DND-41 (cell line): ENCODE measurements around the gene ITSN1.

Source experiments
- EZH2 ChIP-seq: IDR thresholded peaks from 3 replicates; pipeline ENCODE4 v1.6.1; 2012; ENCODE audit warnings: borderline replicate concordance, low read depth, mild to moderate bottlenecking, moderate library complexity, low read length, inconsistent platforms; ENCODE audit not compliant: severe bottlenecking
- TF ChIP-seq, protein P1 (sequence below): IDR thresholded peaks from 2 replicates; pipeline ENCODE4 v1.5.1; 2012; ENCODE audit warnings: borderline replicate concordance, low read length, moderate library complexity, mild to moderate bottlenecking; ENCODE audit not compliant: poor library complexity, severe bottlenecking; ENCODE audit errors: extremely low read depth

DNA sequence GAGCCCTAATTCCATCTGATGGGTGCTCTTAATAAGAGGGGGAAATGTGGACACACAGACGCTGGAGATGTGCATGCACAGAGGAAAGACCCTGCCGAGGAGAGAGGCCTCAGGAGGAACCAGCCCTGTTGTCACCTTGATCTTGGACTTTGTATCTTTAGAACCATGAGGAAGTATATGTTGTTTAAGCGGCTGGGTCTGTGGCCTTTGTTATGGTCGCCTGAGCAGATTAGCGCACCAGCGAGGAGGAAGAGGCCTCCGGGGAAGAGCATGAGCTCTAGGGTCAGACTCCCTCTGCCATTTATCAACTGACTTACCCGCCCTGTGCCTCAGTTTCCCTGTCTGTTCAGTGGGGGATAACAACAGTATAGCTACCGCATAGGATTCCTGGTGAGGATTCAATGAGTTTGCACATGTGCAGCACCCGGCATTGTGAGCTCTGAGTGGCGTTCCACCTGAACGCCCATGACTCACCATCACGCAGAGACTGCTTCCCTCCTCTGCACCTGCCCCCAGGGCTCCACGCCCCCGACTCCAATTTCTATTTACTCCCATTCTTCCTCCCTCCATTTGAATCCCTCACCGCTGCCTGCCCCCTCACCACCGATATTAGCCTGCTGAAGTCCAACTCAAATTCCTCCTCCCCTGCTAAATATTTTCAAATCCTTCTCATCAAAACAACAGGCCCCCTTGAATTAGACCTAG is 206.1 kb downstream of the ITSN1 start:
- TF ChIP-seq, protein P1, sequence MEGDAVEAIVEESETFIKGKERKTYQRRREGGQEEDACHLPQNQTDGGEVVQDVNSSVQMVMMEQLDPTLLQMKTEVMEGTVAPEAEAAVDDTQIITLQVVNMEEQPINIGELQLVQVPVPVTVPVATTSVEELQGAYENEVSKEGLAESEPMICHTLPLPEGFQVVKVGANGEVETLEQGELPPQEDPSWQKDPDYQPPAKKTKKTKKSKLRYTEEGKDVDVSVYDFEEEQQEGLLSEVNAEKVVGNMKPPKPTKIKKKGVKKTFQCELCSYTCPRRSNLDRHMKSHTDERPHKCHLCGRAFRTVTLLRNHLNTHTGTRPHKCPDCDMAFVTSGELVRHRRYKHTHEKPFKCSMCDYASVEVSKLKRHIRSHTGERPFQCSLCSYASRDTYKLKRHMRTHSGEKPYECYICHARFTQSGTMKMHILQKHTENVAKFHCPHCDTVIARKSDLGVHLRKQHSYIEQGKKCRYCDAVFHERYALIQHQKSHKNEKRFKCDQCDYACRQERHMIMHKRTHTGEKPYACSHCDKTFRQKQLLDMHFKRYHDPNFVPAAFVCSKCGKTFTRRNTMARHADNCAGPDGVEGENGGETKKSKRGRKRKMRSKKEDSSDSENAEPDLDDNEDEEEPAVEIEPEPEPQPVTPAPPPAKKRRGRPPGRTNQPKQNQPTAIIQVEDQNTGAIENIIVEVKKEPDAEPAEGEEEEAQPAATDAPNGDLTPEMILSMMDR, result no peak
- TF ChIP-seq EZH2, result no peak
